Stimulated activated CD4-positive, alpha-beta T cell treated with anti-CD3 and anti-CD28 coated beads, Interleukin-15, amount 100 ng/mL, for 48 hours (primary cell): ENCODE data around the gene NFATC2.

ENCODE experiments used
- DNase-seq, 2 donors: peaks; one replicate each; pipeline ENCODE4 v3.0.0-alpha.2; 2020; ENCODE audit warnings: low read depth in 2 of 2

Gene NFATC2

DNA sequence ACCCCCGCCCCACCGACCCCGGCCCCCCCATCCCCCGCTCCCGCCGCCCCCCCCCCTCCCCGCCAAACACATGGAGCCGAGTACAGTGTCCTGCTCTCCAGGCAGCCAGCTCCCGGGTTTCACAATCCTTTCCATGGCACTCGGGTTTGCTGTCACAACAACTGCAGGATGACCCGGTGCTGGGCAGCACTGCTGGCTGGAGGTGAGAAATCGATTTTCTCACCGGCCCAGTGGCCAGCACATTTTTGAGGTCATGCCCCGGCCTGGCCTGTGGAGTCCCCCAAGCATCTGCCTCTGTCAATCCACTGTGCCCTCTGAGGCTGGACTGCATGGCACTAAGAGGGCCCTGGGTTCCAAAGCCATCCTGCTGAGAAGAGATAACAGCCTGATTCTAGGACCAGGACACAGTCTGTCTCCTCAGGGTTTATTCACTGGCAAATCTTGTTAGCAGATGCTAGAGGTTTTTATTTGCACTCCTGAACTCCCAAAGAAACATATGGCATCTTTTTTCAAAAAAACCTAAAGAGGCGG, 129.5 kb downstream of the NFATC2 start:
- DNase-seq = no peak

DNA sequence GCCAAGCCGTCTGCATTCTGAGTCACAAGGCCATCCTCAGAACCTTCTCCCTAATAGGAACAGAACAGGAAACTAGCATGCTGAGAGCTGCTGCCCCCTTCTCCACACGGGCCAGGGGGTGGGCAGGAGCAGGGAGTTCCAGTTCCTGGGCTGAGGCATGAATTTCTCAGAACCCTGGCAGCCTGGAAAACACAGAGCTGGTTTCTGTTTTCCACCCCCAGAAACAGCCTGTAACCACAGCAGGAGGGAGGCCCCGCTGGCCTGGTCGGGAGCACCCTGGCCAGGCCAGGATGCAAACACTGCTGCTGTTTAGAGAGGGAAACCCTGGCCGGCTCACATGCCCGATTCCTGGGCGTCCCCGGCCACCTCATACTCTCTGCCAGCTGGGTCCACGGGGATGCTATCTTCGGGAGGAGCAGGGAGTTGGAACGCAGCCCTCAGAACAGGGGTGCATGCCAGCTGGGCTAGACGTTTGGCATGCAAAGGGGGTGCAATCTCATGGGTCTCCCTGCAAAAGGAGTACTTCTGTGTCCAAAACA, 130.1 kb downstream of the NFATC2 start:
- no peak for DNase-seq

DNA sequence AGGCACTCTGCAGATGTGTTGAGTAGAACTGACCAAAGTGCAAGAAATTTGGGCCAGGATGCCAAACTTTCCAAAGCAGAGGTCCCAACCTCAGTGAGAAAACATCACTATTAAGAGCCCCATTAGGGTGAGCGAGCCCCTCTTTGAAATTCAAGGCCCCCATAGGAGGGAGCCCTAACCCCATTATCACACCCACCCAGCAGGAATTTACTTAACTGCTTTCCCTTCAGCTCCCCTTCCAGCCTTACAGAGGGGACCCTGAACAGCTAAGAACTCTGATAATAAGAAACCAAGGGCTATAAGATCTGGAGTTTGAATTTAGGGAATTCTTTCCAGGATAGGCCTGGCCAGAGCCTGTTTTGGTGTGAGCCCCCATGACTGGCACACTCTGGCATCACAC, 130.6 kb downstream of the NFATC2 start:
- no peak for DNase-seq

DNA sequence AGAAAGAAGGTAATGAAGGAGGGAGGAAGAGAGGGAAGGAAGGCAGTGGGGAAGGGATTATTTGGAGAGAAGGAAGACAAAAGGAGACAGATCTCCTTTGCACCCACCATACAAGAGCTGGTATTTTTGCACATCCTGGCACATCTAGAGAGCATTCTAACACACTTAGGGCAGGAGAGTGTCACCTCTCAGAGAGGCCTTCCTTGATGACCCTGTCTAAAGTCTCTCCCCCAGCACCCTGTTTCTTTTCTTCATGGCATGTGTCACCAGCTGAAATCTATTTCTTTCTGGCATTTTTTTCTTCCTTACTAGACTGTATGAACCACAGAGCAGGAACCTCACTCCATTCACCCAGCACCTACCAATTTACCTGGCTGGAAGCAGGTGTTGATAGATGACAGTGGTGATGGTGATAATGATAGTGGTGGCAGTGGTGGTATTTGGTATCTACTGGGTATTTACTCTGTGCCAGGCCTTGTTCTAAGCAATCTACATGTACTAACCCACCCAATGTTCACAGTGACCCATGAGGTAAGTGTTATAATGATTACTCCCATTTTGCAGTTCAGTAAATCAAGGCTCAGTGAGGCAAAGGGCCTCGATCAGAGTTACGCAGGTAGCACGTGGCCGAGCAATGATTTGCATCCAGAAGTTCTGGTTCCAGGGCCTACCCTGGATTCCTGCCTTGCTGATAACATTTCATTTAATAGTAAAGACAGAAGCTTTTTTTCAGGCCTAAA, 131.8 kb downstream of the NFATC2 start:
- DNase-seq = no peak

DNA sequence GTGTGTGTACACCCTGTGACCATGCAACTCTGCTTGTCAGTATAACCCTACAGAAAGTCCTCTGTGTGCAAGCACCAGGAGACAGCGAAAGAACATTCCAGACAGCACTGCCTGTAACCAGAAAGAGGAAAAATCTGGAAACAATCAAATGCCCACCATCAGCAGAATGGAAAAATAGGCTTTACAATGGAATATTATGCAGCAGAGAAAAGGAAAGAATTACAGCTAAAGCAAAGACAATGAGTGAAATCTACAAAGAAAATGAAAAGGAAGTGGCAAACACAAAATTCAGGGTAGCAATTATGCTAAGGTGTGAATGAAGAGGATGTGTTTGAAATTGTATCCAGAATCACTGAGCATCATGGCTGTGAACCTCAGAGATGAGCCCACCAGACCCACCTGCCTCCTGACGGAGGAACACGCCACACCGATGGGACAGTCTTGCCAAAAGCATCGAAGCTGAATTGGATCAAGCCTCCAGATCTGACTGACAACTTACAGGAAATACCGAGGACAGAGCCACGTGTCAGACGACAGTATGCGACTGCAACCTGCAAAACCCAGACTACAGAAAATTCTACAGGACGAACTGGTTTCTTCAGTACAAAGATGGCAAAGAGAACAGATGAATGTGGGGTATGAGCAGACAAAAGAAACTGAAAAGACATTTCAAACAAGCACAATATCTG, 133.2 kb downstream of the NFATC2 start:
- no peak for DNase-seq

- peak; percentile 81 to 84 for DNase-seq
Measured at GRCh38 chr20:51404297-51405060, 138.0 kb downstream of the NFATC2 start.

DNA sequence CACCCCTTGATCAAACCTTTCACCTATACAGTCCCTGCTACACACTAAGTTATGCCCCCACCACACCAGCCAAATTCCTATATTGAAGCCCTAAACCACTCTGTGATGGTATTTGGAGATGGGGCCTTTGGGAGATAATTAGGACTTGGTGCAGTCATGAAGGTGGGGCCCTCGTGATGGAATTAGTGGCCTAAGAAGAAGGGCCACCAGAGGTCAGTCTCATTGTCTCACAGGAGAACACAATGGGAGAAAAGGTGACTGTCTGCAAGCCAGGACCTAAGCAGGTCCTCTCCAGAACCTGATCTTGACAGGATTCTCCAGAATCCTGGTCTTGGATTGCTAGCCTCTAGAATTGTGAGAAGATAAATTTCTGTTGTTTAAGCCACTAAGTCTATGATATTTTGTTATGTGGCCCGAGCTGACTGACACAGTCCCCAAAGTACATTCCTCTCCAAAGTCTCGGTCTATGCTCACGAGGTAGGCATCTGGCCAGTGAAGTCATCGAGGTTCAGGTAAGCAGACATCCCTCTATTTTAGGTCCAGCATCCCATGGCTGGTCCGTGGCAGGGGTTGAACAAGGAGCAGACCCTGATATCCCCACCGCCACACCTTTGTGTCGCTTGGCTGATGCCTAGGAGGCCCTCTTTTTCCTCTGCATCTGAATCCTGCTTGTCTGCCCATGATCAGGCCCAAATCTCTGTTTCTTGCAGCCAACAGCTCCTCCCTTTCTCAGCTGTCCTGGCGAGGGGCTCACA, 138.9 kb downstream of the NFATC2 start:
- DNase-seq = no peak

- no peak for DNase-seq
Measured at GRCh38 chr20:51402201-51402600, 140.3 kb downstream of the NFATC2 start.

GRCh38 chr20:51401496-51401895, 141.0 kb downstream of the NFATC2 start:
- DNase-seq = no peak

- peak; percentile 56 to 60 for DNase-seq
Measured at GRCh38 chr20:51400051-51400926, 142.2 kb downstream of the NFATC2 start.

- DNase-seq = no peak
Measured at GRCh38 chr20:51399006-51399890, 143.3 kb downstream of the NFATC2 start.

DNA sequence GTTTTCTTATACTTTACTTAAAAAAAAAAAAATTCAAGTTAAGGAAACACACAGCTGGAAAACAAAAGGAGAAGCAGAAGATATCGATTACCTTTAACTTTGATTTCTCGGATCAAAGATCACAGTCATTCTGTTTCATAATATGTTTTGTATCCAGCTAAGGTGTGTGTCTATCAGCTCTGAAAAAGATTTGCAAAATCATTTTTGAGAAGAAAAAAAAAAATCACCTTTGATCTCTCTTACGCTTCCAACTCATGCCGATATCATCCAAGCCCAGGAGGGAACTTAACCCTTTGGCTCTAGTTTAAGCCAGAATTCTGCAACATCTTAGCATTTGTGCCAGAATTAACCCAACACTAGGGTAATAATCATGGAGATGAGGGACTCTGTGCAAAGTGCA, 144.0 kb downstream of the NFATC2 start:
- no peak for DNase-seq

- DNase-seq = no peak
Measured at GRCh38 chr20:51398083-51398482, 144.4 kb downstream of the NFATC2 start.

GRCh38 chr20:51397137-51397536, 145.4 kb downstream of the NFATC2 start:
- DNase-seq = no peak

- DNase-seq = no peak
Measured at GRCh38 chr20:51396365-51396909, 146.1 kb downstream of the NFATC2 start.

GRCh38 chr20:51394706-51395105, 147.8 kb downstream of the NFATC2 start:
- no peak for DNase-seq

DNA sequence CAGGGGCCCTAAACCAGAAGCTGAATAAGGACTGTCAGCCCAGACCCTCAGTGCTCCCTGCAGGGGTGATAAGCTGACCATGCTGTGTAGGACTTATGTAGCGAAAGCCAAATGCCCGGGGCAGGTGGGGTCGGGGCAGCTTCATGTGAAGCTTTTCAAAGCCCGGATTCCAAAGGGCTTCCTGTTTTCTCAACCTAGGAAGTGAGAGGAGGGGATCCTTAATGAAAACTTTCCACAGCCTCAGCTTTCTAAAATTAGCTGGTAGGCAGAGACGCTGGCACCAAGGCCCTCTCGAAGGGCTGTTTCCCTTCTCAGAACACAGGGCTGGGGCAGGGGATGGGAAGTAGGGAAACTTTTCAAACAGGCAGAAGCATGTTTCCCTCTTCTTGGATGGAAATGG, 148.9 kb downstream of the NFATC2 start:
- no peak for DNase-seq

DNA sequence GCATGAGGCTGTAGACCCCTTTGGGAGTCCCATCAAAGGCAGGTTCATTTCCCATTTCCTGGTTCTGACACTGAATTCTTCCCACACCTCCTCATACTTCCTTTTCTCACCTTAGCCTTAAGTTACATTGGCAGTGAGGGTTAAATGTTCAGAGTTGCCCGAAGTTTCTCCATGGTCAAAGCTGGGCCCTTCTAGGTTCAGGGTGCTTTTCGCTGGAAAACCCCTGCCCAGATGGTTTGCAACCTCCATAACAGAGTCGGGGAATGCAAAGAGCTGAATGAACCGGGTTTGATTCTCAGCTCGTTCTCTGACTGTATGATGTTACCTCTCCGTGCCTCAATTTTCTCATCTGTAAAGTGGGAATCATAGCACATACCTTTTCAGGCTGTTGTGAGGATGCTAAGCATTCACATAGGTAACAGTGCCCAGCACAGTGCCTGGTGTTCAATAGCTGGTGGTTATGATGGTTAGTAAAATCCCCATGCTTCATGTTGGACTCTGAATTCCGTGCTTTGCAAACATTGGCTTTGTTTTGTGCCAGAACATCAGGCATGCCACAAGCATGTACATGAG, 149.8 kb downstream of the NFATC2 start:
- no peak for DNase-seq

GRCh38 chr20:51391926-51392325, 150.6 kb downstream of the NFATC2 start:
- DNase-seq = no peak
